HepG2 (cell line): ENCODE data around the gene ZC3H8. TPM values are rescaled to one million over a fixed set of nuclear protein-coding genes. Genes with fewer than 3 reads are reported as not detected.

Experiments used
- AGO2 ChIP-seq: fragments of 200-400 bp; formaldehyde crosslinking; optimal IDR thresholded peaks from 2 replicates; pipeline ENCODE3; 2017; ENCODE audit warnings: mild to moderate bottlenecking, low read depth, low read length, moderate library complexity
- ATF7-NPFF ChIP-seq: sonication (generic); formaldehyde crosslinking; IDR thresholded peaks from 2 replicates; pipeline ENCODE4 v1.8.1; 2023; ENCODE audit warnings: mild to moderate bottlenecking, low read depth, missing genetic modification reagents, moderate library complexity
- CHD2 ChIP-seq: IDR thresholded peaks from 2 replicates; pipeline ENCODE4 v1.6.1; 2011; ENCODE audit warnings: low read depth, low read length, improper control_type of control experiment
- EP300 ChIP-seq, 3 experiments: sonication (generic) in 1 of 3; formaldehyde crosslinking in 1 of 3; IDR thresholded peaks; 2 replicates each; pipeline versions ENCODE4 v1.5.1 to v1.6.1; 2011 to 2020; ENCODE audit warnings: low read depth in 2 of 3, low read length in 2 of 3, borderline replicate concordance in 1 of 3, improper control_type of control experiment in 1 of 3, mild to moderate bottlenecking in 1 of 3, missing genetic modification reagents in 1 of 3, moderate library complexity in 1 of 3
- FOXA3 ChIP-seq: IDR thresholded peaks from 2 replicates; pipeline ENCODE4 v1.6.1; 2016; ENCODE audit warnings: missing genetic modification reagents, missing compliant biosample characterization
- GATAD2A ChIP-seq: IDR thresholded peaks from 2 replicates; pipeline ENCODE4 v1.6.1; 2016
- MATR3 ChIP-seq: sonication (generic); formaldehyde crosslinking; IDR thresholded peaks from 2 replicates; pipeline ENCODE4 v1.4.0; 2020; ENCODE audit warnings: missing genetic modification reagents
- MAZ ChIP-seq, 2 experiments: sonication (generic) in 1 of 2; formaldehyde crosslinking in 1 of 2; IDR thresholded peaks; 2 replicates each; pipeline versions ENCODE4 v1.5.0 to v1.6.1; 2012 to 2020; ENCODE audit warnings: low read depth in 2 of 2, mild to moderate bottlenecking in 2 of 2, borderline replicate concordance in 1 of 2, improper control_type of control experiment in 1 of 2, low read length in 1 of 2, missing genetic modification reagents in 1 of 2, moderate library complexity in 1 of 2
- MLX ChIP-seq: IDR thresholded peaks from 2 replicates; pipeline ENCODE4 v1.6.1; 2016
- NR2F2 ChIP-seq: IDR thresholded peaks from 2 replicates; pipeline ENCODE4 v1.6.1; 2012; ENCODE audit warnings: low read depth, inconsistent platforms, borderline replicate concordance
- POLR2AphosphoS2 ChIP-seq: IDR thresholded peaks from 2 replicates; pipeline ENCODE4 v1.6.1; 2011; ENCODE audit warnings: low read depth, low read length, improper control_type of control experiment
- RARA ChIP-seq: IDR thresholded peaks from 2 replicates; pipeline ENCODE4 v1.6.1; 2016; ENCODE audit warnings: missing genetic modification reagents, missing compliant biosample characterization
- RBFOX2 ChIP-seq: fragments of 200-400 bp; formaldehyde crosslinking; IDR thresholded peaks from 2 replicates; pipeline ENCODE4 v1.6.1; 2017; ENCODE audit warnings: low read depth, mild to moderate bottlenecking, low read length
- REPIN1 ChIP-seq: sonication (generic); formaldehyde crosslinking; IDR thresholded peaks from 2 replicates; pipeline ENCODE4 v1.8.0; 2022; ENCODE audit warnings: missing genetic modification reagents, low read depth, mild to moderate bottlenecking, borderline replicate concordance
- SCMH1 ChIP-seq: sonication (generic); formaldehyde crosslinking; IDR thresholded peaks from 2 replicates; pipeline ENCODE4 v1.9.0; 2021; ENCODE audit warnings: missing genetic modification reagents, mild to moderate bottlenecking, borderline replicate concordance
- SIX4 ChIP-seq: sonication (generic); formaldehyde crosslinking; IDR thresholded peaks from 2 replicates; pipeline ENCODE4 v1.4.0; 2020; ENCODE audit warnings: missing genetic modification reagents
- ZFP1 ChIP-seq: IDR thresholded peaks from 2 replicates; pipeline ENCODE4 v1.6.1; 2016
- ZKSCAN5 ChIP-seq: sonication (generic); formaldehyde crosslinking; IDR thresholded peaks from 2 replicates; pipeline ENCODE4 v1.5.1; 2020; ENCODE audit warnings: mild to moderate bottlenecking, missing genetic modification reagents
- ZNF234 ChIP-seq: sonication (generic); formaldehyde crosslinking; conservative IDR thresholded peaks from 2 replicates; pipeline ENCODE4 v1.5.1; 2020; ENCODE audit warnings: mild to moderate bottlenecking, missing genetic modification reagents
- ZNF281 ChIP-seq: sonication (generic); formaldehyde crosslinking; IDR thresholded peaks from 2 replicates; pipeline ENCODE4 v1.4.0; 2020; ENCODE audit warnings: missing genetic modification reagents, borderline replicate concordance
- ZNF550 ChIP-seq: sonication (generic); formaldehyde crosslinking; IDR thresholded peaks from 2 replicates; pipeline ENCODE4 v1.4.0; 2020; ENCODE audit warnings: mild to moderate bottlenecking, missing genetic modification reagents, borderline replicate concordance
- ZNF562 ChIP-seq: sonication (generic); formaldehyde crosslinking; IDR thresholded peaks from 2 replicates; pipeline ENCODE4 v1.8.0; 2022; ENCODE audit warnings: missing genetic modification reagents, borderline replicate concordance
- ZNF777 ChIP-seq: sonication (generic); formaldehyde crosslinking; IDR thresholded peaks from 2 replicates; pipeline ENCODE4 v1.4.0; 2020; ENCODE audit warnings: missing genetic modification reagents
- ZNF790 ChIP-seq: sonication (generic); formaldehyde crosslinking; IDR thresholded peaks from 2 replicates; pipeline ENCODE4 v1.8.0; 2022; ENCODE audit warnings: missing genetic modification reagents, mild to moderate bottlenecking, borderline replicate concordance
- polyA plus RNA-seq, 8 experiments: library from polyadenylated mRNA; depleted of rRNA in 3 of 8; stranded (reverse) in 7 of 8; unstranded in 1 of 8; fragments of >200 nt; fragmentation: Illumina TruSeq in 4 of 8; extraction: Trizol in 4 of 8; gene quantifications; 2 replicates each; pipeline versions ENCODE4 v1.2.1 to v1.2.3, GENCODE V29; 2011 to 2016; ENCODE audit warnings: low read depth in 4 of 8, missing spikeins in 1 of 8, mixed read lengths in 1 of 8; ENCODE audit not compliant: insufficient read depth in 1 of 8
- total RNA-seq, 5 experiments: library from RNA; depleted of rRNA; stranded (reverse); fragments of >200 nt; fragmentation: Illumina TruSeq; extraction: Trizol; gene quantifications; 2 replicates each; pipeline ENCODE4 v1.2.3, GENCODE V29; 2016; ENCODE audit warnings: low read depth in 1 of 5

The ZC3H8 gene
- total and polyA plus RNA-seq, 2 of the 13 experiments (the other 11 are each of a cell fraction or from before 2014, with no cell fraction given): 4.5 to 17.0 TPM

- TF ChIP-seq ZNF281: peak; percentile 40; the same call in 1 of the 2 replicates
- peak; percentile 68 for TF ChIP-seq RARA (CRISPR knock-in tag)
- no peak for TF ChIP-seq GATAD2A (CRISPR knock-in tag)
- TF ChIP-seq AGO2: peak; percentile 99
- TF ChIP-seq SCMH1 (CRISPR knock-in tag): no peak
- peak; percentile 37 for TF ChIP-seq NR2F2
- no peak for TF ChIP-seq ZNF550 (CRISPR knock-in tag)
- peak; percentile 45; the same call in 1 of the 2 replicates for TF ChIP-seq ZNF777 (CRISPR knock-in tag)
- no peak for TF ChIP-seq CHD2
- 0 out of 2 replicates have a peak, but pooled peaks have one; percentile 20 for TF ChIP-seq REPIN1 (CRISPR knock-in tag)
- TF ChIP-seq ZFP1 (CRISPR knock-in tag): no peak
- peak; percentile 4; the same call in 1 of the 2 replicates for TF ChIP-seq MLX (CRISPR knock-in tag)
- TF ChIP-seq SIX4 (CRISPR knock-in tag): 0 out of 2 replicates have a peak, but pooled peaks have one; percentile 6
- TF ChIP-seq ZNF234 (CRISPR knock-in tag): 0 out of 2 replicates have a peak, but pooled peaks have one; percentile 34
- TF ChIP-seq MAZ (IDR thresholded peaks at IDR 0.05; ENCODE audit: borderline replicate concordance, low read depth, low read length): 0 out of 2 replicates have a peak, but pooled peaks have one; percentile 56
- TF ChIP-seq MAZ (CRISPR knock-in tag; IDR thresholded peaks at IDR 0.05; ENCODE audit: low read depth): peak; percentile 76; the same call in 1 of the 2 replicates
- TF ChIP-seq ZKSCAN5: no peak
- TF ChIP-seq ZNF562 (CRISPR knock-in tag): no peak
- peak; percentile 48; the same call in 1 of the 2 replicates for TF ChIP-seq ZNF790 (CRISPR knock-in tag)
- TF ChIP-seq MATR3: no peak
- peak in 1 of 2 experiments; percentile 41; a peak in 2 of 4 replicates for TF ChIP-seq EP300 (IDR thresholded peaks at IDR 0.05; ENCODE audit: low read depth in 2 of 2, low read length in 2 of 2)
- no peak for TF ChIP-seq EP300 (CRISPR knock-in tag; IDR thresholded peaks at IDR 0.05; ENCODE audit: borderline replicate concordance)
- TF ChIP-seq FOXA3 (CRISPR knock-in tag): peak; percentile 49
- no peak; the same call in 1 of the 2 replicates for TF ChIP-seq RBFOX2
- TF ChIP-seq ATF7-NPFF (CRISPR knock-in tag): 0 out of 2 replicates have a peak, but pooled peaks have one; percentile 5
- no peak for TF ChIP-seq POLR2AphosphoS2
Observed at GRCh38 chr2:112275887-112276773, 21.3 kb upstream of the ZC3H8 start (continued).
